Psoas muscle (tissue), 8 donors: ENCODE measurements around the gene SH3BP4. TPM values are rescaled to one million over a fixed set of nuclear protein-coding genes. Genes with fewer than 3 reads are reported as not detected.
A peak's percentile ranks its signal among the peaks of the same experiment; 100 is the strongest.

Experiments used
- ATAC-seq, 4 donors: fragments of 200-7000 bp; cut with Tn5 transposase; one replicate each; pipeline ENCODE4 v1.9.1; 2020; ENCODE audit warnings: moderate library complexity in 3 of 4, mild to moderate bottlenecking in 2 of 4
- DNase-seq, 2 donors: peaks; one replicate each; pipeline ENCODE4 v3.0.0-alpha.2; 2020
- H3K27ac ChIP-seq: fragments of 200-600 bp; one replicate; pipeline ENCODE4 v1.8.0; 2022
- H3K27me3 ChIP-seq, 3 donors: fragments of 200-600 bp in 1 of 3; one replicate each; pipeline versions ENCODE4 v1.6.1 to v1.8.0; 2013 to 2022; ENCODE audit warnings: low read length in 2 of 3, mild to moderate bottlenecking in 2 of 3, moderate library complexity in 1 of 3; ENCODE audit not compliant: insufficient read depth in 3 of 3
- H3K36me3 ChIP-seq, 2 donors: fragments of 200-600 bp in 1 of 2; one replicate each; pipeline versions ENCODE4 v1.6.1 to v1.8.0; 2013 to 2022; ENCODE audit warnings: low read depth in 1 of 2, mild to moderate bottlenecking in 1 of 2, moderate library complexity in 1 of 2; ENCODE audit not compliant: insufficient read depth in 1 of 2
- H3K4me1 ChIP-seq: fragments of 200-600 bp; one replicate; pipeline ENCODE4 v1.8.0; 2022
- H3K4me3 ChIP-seq: fragments of 200-600 bp; one replicate; pipeline ENCODE4 v1.8.0; 2022; ENCODE audit warnings: mild to moderate bottlenecking
- H3K9me3 ChIP-seq: fragments of 200-600 bp; one replicate; pipeline ENCODE4 v1.8.0; 2022
- CTCF ChIP-seq: fragments of 200-600 bp; IDR thresholded peaks from one replicate; pipeline ENCODE4 v1.8.0; 2022; ENCODE audit warnings: antibody characterized with exemption
- WGBS, 3 donors: extraction: QIAGEN DNeasy Blood & Tissue Kit; methylation state at CpG; one replicate each; pipeline versions ENCODE4 v1.1.6 to v1.1.7; 2013; 5-methylcytosine and 5-hydroxymethylcytosine counted together
- intact Hi-C, 2 donors: fragments of 100-400 bp; cut with DNase I; formaldehyde crosslinking; loops; one replicate each; pipeline versions ENCODE4 v1.11.0 to v1.14.2; 2022
- polyA plus RNA-seq, 3 donors: library from polyadenylated mRNA; stranded (reverse); fragments of 200-250 nt; gene quantifications; one replicate each; pipeline ENCODE4 v1.2.3, GENCODE V29; 2013
- total RNA-seq, 4 donors: library from RNA; stranded (reverse); fragmentation: NEBNext Ultra II Directional in 2 of 4; extraction: Animal tissue kit (Norgen Biotek cat#: 25700) in 2 of 4; gene quantifications; one replicate each; pipeline versions ENCODE4 v1.2.1 to v1.2.4, GENCODE V29; 2021 to 2023
- donor health status: healthy with polysubstance abuse.
- donor health status: DM: no; HTN: no; CAD: no; lungs with moderate emphysema.
- donor health status: Bipolar disorder and iron deficiency.
- donor health status: healthy.
- donor health status: DM: yes; HTN: yes; CAD: no.
- donor health status: DM: no; HTN: no; CAD: no.
- donor health status: DM: no; HTN: no; CAD: no.
- donor health status: DM: yes; HTN: yes; CAD: no.

Gene SH3BP4
- total and polyA plus RNA-seq, 7 donors, result 3.0 to 14.9 (median 9.4) TPM

GRCh38 chr2:235024191-235024860, 72.5 kb downstream of the SH3BP4 start:
- Histone ChIP-seq H3K4me1 (peaks cover 6% of the 10 kb centered on the region), H3K27me3 (peaks cover 0 to 5% (median 3%) of the 10 kb centered on the region in 3 donors), H3K4me3 (no peak overlapping the region), H3K9me3 (no peaks in the 10 kb centered on the region), H3K36me3 (no peaks in the 10 kb centered on the region), H3K27ac (no peak overlapping the region)
- no peak for DNase-seq
- no peak for TF ChIP-seq CTCF
- WGBS, 3 donors, result 86 to 91% (median 89%) methylated on average over 9 of the region's 9 CpGs
- ATAC-seq, result no peak
- intact Hi-C loops, result no loop called here

GRCh38 chr2:235024931-235025773, 73.3 kb downstream of the SH3BP4 start:
- intact Hi-C loops, result no loop called here
- H3K4me1 ChIP-seq, result peaks cover 6% of the 10 kb centered on the region
- no peak overlapping the region for H3K27ac ChIP-seq

DNA sequence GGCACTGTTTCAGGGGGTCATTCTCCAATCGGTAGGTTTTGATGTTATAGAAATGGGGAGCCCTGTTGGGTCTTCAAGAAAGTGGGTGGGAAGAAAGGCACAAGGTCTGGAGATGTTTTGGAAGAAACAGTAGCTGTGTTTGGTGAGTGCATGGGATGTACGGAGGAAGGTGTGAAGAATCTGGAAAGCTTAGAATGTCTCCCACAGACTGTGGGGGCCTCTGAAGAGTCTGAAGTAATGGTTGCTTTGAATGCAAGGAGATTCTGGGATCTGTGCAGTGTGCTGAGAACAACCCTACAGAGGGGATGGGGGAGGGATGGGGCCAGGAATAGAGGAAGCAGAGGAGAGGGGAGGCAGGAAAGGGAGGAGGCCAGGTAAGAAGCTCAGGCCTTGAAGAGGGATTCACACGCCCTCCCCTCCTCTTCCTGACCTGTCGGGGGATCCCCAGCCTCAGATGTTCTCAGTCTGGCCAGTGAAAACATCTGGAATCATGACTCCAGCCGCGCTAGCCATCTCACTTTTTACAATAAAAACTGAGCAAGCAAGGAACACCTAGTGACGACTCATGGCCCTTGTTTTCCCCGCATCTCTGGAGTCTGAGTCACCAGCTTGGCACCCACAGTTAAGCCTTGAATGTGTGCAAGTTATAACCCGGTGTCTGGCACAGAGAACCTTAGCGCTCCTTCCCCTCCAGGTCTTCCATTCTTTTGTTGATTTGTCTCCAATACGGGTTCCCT, 74.2 kb downstream of the SH3BP4 start:
- no peaks in the 10 kb centered on the region for H3K36me3 ChIP-seq
- no peak for TF ChIP-seq CTCF
- no peak overlapping the region for H3K27ac ChIP-seq
- no peak overlapping the region for H3K4me3 ChIP-seq
- peaks cover 6% of the 10 kb centered on the region for H3K4me1 ChIP-seq
- intact Hi-C loops, result no loop called here
- H3K9me3 ChIP-seq, result no peaks in the 10 kb centered on the region
- H3K27me3 ChIP-seq, result peaks cover 0 to 5% (median 3%) of the 10 kb centered on the region in 3 donors
- no peak for DNase-seq
- WGBS, 3 donors, result 64 to 73% (median 72%) methylated on average over 10 to 11 of the region's 11 CpGs
- peak in 2 of 4 donors; percentile 42 to 45 for ATAC-seq

More at GRCh38 chr2:235024931-235025773, 73.3 kb downstream of the SH3BP4 start:
- TF ChIP-seq CTCF, result no peak
- no peaks in the 10 kb centered on the region for H3K9me3 ChIP-seq
- ATAC-seq (no peak), DNase-seq (no peak)
- no peaks in the 10 kb centered on the region for H3K36me3 ChIP-seq
- peaks cover 0 to 5% (median 3%) of the 10 kb centered on the region in 3 donors for H3K27me3 ChIP-seq
- H3K4me3 ChIP-seq, result no peak overlapping the region
- 48 to 62% (median 57%) methylated on average over 20 of the region's 20 CpGs for WGBS, 3 donors

- Histone ChIP-seq H3K4me3 (no peak overlapping the region), H3K4me1 (peaks cover 6% of the 10 kb centered on the region), H3K9me3 (no peaks in the 10 kb centered on the region), H3K27ac (no peak overlapping the region), H3K27me3 (peaks cover 0 to 5% (median 3%) of the 10 kb centered on the region in 3 donors), H3K36me3 (no peaks in the 10 kb centered on the region)
- TF ChIP-seq CTCF, result no peak
- WGBS, 3 donors, result 64 to 66% (median 65%) methylated on average over 33 of the region's 33 CpGs
- peak; percentile 22 to 56 (median 42) for ATAC-seq
- DNase-seq, result peak; percentile 55 to 77
- intact Hi-C loops, result no loop called here
These were observed 75.1 kb downstream of the SH3BP4 start for GRCh38 chr2:235026649-235027557.
